NCI-H146 treated with DMSO at 0.1 percent for 48 hours (cell line): ENCODE results near the gene KRTAP4-11.
"Not testable (repeated sequence)": the region's sequence is repeated elsewhere in the genome, so short reads cannot be mapped to it uniquely, and the experiment has no call there.

Experiments
- DNase-seq: peaks from one replicate; lab custom pipeline; 2025; ENCODE audit not compliant: unreplicated experiment; lab: John Stamatoyannopoulos, UW

KRTAP4-11 gene

GRCh38 chr17:41117846-41118386 is at the start of gene KRTAP4-11:
KRTAP4-11 (minus strand) TSS chr17:41118373; CDS start chr17:41118315, 58 bp downstream.
- DNase-seq = not testable (repeated sequence)

GRCh38 chr17:41167561-41167960 is 49.4 kb upstream of the KRTAP4-11 start:
- no peak for DNase-seq

- DNase-seq = no peak
Observed at GRCh38 chr17:41163828-41164227, 45.7 kb upstream of the KRTAP4-11 start.

GRCh38 chr17:41160648-41161047 is 42.5 kb upstream of the KRTAP4-11 start, which contains the start of gene KRTAP4-4:
KRTAP4-4 (minus strand) TSS chr17:41160748; CDS start chr17:41160691, 57 bp downstream.
- no peak for DNase-seq

- not testable (repeated sequence) for DNase-seq
Observed at GRCh38 chr17:41160190-41160589, 42.0 kb upstream of the KRTAP4-11 start.

GRCh38 chr17:41153856-41154255 is 35.7 kb upstream of the KRTAP4-11 start:
- DNase-seq = no peak

- no peak for DNase-seq
Observed at GRCh38 chr17:41151525-41151924, 33.4 kb upstream of the KRTAP4-11 start.

- no peak for DNase-seq
Observed at GRCh38 chr17:41150026-41150425, 31.9 kb upstream of the KRTAP4-11 start.

- no peak for DNase-seq
Observed at GRCh38 chr17:41149652-41149985, 31.4 kb upstream of the KRTAP4-11 start, which contains the start of gene KRTAP4-5. KRTAP4-5 (minus strand) TSS chr17:41149825; CDS start chr17:41149767, 58 bp downstream.

GRCh38 chr17:41148971-41149651 is 30.9 kb upstream of the KRTAP4-11 start:
- not testable (repeated sequence) for DNase-seq

GRCh38 chr17:41147531-41148204 is 29.5 kb upstream of the KRTAP4-11 start:
- DNase-seq = no peak

GRCh38 chr17:41145261-41145660 is 27.1 kb upstream of the KRTAP4-11 start:
- no peak for DNase-seq

- DNase-seq = no peak
Observed at GRCh38 chr17:41144846-41145245, 26.7 kb upstream of the KRTAP4-11 start.

GRCh38 chr17:41141361-41141760 is 23.2 kb upstream of the KRTAP4-11 start:
- no peak for DNase-seq

- no peak for DNase-seq
Observed at GRCh38 chr17:41140360-41141131, 22.4 kb upstream of the KRTAP4-11 start, which contains the start of gene KRTAP4-6. KRTAP4-6 (minus strand) TSS chr17:41140544; CDS start chr17:41140487, 57 bp downstream.

GRCh38 chr17:41139865-41140264 is 21.7 kb upstream of the KRTAP4-11 start:
- not testable (repeated sequence) for DNase-seq

- no peak for DNase-seq
Observed at GRCh38 chr17:41133880-41134735, 15.9 kb upstream of the KRTAP4-11 start.

GRCh38 chr17:41131979-41132378 is 13.8 kb upstream of the KRTAP4-11 start:
- no peak for DNase-seq

GRCh38 chr17:41127371-41127770 is 9.2 kb upstream of the KRTAP4-11 start:
- DNase-seq = no peak

GRCh38 chr17:41126412-41126811 is 8.2 kb upstream of the KRTAP4-11 start:
- no peak for DNase-seq
